ENCODE results near the gene NAA25. TPM values are rescaled to one million over a fixed set of nuclear protein-coding genes. Genes with fewer than 3 reads are reported as not detected.

NAA25 gene
- total and polyA plus RNA-seq, 2 of the 4 experiments (the other 2 are of a cell fraction), result 10.3 to 25.5 TPM

DNA sequence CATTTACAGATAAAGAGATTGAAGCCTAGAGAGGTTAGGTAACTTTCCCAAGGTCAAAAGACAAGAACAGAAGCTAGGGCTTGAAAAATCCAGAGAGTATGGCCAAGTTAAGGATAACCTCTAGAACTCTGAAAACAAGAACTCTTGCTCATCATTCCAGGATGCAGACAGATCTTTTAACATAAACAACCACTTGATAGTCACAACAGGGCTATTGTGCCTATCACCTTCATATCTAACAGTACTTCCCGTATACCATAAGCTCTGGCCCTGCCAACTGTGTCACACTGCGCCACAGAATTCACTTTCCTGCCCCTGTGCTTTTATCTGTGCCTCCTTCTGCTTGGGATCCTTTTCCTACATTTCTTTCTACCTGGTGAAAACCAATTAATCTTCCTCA, 77.1 kb downstream of the NAA25 start:
- no peak overlapping the region for H2AK5ac ChIP-seq (ENCODE audit: low read depth, low read length)
- no peak overlapping the region for H2AFZ ChIP-seq (replicated peaks; ENCODE audit: low read length, poor library complexity)
- no peak overlapping the region for H3K4me3 ChIP-seq (ENCODE audit: insufficient read depth, low read depth, low read length)
- no peak overlapping the region for H2AK9ac ChIP-seq (replicated peaks; ENCODE audit: low read depth, low read length, poor library complexity)
- H3K56ac ChIP-seq (ENCODE audit: extremely low read depth, insufficient read depth, low read length), result no peak overlapping the region
- TF ChIP-seq, protein P1, sequence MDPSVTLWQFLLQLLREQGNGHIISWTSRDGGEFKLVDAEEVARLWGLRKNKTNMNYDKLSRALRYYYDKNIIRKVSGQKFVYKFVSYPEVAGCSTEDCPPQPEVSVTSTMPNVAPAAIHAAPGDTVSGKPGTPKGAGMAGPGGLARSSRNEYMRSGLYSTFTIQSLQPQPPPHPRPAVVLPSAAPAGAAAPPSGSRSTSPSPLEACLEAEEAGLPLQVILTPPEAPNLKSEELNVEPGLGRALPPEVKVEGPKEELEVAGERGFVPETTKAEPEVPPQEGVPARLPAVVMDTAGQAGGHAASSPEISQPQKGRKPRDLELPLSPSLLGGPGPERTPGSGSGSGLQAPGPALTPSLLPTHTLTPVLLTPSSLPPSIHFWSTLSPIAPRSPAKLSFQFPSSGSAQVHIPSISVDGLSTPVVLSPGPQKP (IDR thresholded peaks at IDR 0.05; ENCODE audit: borderline replicate concordance, low read depth, low read length), result no peak
- TF ChIP-seq FOS (IDR thresholded peaks at IDR 0.05; ENCODE audit: low read depth, low read length) (no peak), NFE2L2 (IDR thresholded peaks at IDR 0.05; ENCODE audit: low read depth, low read length) (no peak), CEBPB (IDR thresholded peaks at IDR 0.05; ENCODE audit: low read depth, low read length) (no peak), MAFK (IDR thresholded peaks at IDR 0.05; ENCODE audit: low read depth, low read length) (no peak), CHD1 (IDR thresholded peaks at IDR 0.05; ENCODE audit: low read depth, low read length) (no peak), RAD21 (IDR thresholded peaks at IDR 0.05; ENCODE audit: low read length) (no peak), RFX5 (IDR thresholded peaks at IDR 0.05; ENCODE audit: low read depth, low read length) (no peak), BHLHE40 (IDR thresholded peaks at IDR 0.05; ENCODE audit: low read depth, low read length) (no peak), MXI1 (IDR thresholded peaks at IDR 0.05; ENCODE audit: borderline replicate concordance, low read depth, low read length) (no peak), SMC3 (IDR thresholded peaks at IDR 0.05; ENCODE audit: low read depth, low read length) (no peak)
- TF ChIP-seq, protein P2, sequence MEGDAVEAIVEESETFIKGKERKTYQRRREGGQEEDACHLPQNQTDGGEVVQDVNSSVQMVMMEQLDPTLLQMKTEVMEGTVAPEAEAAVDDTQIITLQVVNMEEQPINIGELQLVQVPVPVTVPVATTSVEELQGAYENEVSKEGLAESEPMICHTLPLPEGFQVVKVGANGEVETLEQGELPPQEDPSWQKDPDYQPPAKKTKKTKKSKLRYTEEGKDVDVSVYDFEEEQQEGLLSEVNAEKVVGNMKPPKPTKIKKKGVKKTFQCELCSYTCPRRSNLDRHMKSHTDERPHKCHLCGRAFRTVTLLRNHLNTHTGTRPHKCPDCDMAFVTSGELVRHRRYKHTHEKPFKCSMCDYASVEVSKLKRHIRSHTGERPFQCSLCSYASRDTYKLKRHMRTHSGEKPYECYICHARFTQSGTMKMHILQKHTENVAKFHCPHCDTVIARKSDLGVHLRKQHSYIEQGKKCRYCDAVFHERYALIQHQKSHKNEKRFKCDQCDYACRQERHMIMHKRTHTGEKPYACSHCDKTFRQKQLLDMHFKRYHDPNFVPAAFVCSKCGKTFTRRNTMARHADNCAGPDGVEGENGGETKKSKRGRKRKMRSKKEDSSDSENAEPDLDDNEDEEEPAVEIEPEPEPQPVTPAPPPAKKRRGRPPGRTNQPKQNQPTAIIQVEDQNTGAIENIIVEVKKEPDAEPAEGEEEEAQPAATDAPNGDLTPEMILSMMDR (conservative IDR thresholded peaks at IDR 0.05; ENCODE audit: low read depth, low read length), result no peak
- TF ChIP-seq, protein P3, sequence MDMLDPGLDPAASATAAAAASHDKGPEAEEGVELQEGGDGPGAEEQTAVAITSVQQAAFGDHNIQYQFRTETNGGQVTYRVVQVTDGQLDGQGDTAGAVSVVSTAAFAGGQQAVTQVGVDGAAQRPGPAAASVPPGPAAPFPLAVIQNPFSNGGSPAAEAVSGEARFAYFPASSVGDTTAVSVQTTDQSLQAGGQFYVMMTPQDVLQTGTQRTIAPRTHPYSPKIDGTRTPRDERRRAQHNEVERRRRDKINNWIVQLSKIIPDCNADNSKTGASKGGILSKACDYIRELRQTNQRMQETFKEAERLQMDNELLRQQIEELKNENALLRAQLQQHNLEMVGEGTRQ (IDR thresholded peaks at IDR 0.05; ENCODE audit: low read depth, low read length), result no peak
- H3K18ac ChIP-seq (ENCODE audit: low read depth, low read length), result no peak overlapping the region
- no peak overlapping the region for H3K4ac ChIP-seq (ENCODE audit: low read depth, low read length)
- H3K23ac ChIP-seq (ENCODE audit: low read depth, low read length), result no peak overlapping the region
- dilution Hi-C loops (cut with HindIII; ENCODE audit: low sequenced_read_pairs, unreplicated experiment) (no loop called here), intact Hi-C loops (cut with micrococcal nuclease) (no loop called here), in situ Hi-C loops (cut with MboI; ENCODE audit: low sequenced_read_pairs) (no loop called here)
- no peak overlapping the region for H3K27ac ChIP-seq (ENCODE audit: insufficient read depth, low read length)
- no peak overlapping the region for H4K5ac ChIP-seq (ENCODE audit: low read depth, low read length)
- ATAC-seq (ENCODE audit: low read depth) (no peak; the same call in 1 of the 2 replicates), DNase-seq (peak; percentile 37)
- 100% methylated on average over 1 of the region's 2 CpGs; no CpG with 5 or more reads in 1 of the 2 experiments for WGBS, 2 experiments (ENCODE audit: extremely low coverage in 2 of 2, insufficient read length in 1 of 2)
- no peaks in the 10 kb centered on the region for H3K27me3 ChIP-seq (ENCODE audit: control insufficient read depth, insufficient read depth, low read length)
- BruUV-seq (replicated peaks), result no TSS peak
- CTCF ChIA-PET, result no interaction called here
- peak overlapping the region; percentile 39 for H2BK5ac ChIP-seq (ENCODE audit: low read depth, low read length, poor library complexity, severe bottlenecking)
- no peak overlapping the region for H4K91ac ChIP-seq (ENCODE audit: insufficient read depth, low read depth, low read length)
- peaks cover 29% of the 10 kb centered on the region for H3K36me3 ChIP-seq (ENCODE audit: control insufficient read depth, insufficient read depth, low read length)
- no peak overlapping the region for H2BK20ac ChIP-seq (ENCODE audit: low read depth, low read length)
- H2BK120ac ChIP-seq (ENCODE audit: low read depth, low read length), result no peak overlapping the region
- no peaks in the 10 kb centered on the region for H3K9me3 ChIP-seq (ENCODE audit: control insufficient read depth, insufficient read depth, low read length)
- no peak overlapping the region for H3K4me2 ChIP-seq (ENCODE audit: low read depth, low read length)
- no peak overlapping the region for H3K9ac ChIP-seq (ENCODE audit: low read depth, low read length)
- 0 out of 2 replicates have a peak overlapping the region, but pooled peaks have one; percentile 44 for H3K14ac ChIP-seq (replicated peaks; ENCODE audit: low read depth, low read length)
- H4K8ac ChIP-seq (ENCODE audit: low read depth in 2 of 2, low read length in 2 of 2), result no peak overlapping the region
- H3K79me1 ChIP-seq (ENCODE audit: low read depth in 1 of 2, low read length in 2 of 2), result peaks cover 9 to 25% of the 10 kb centered on the region in 2 experiments; a peak in 3 of 4 replicates
- no peak overlapping the region for H2BK15ac ChIP-seq (ENCODE audit: low read depth, low read length)
- H3K9me1 ChIP-seq (ENCODE audit: insufficient read depth, low read length), result no peaks in the 10 kb centered on the region
- POLR2A ChIA-PET (ENCODE audit: unreplicated experiment), result no interaction called here
- H4K20me1 ChIP-seq (ENCODE audit: insufficient read depth, low read length), result peaks cover 3% of the 10 kb centered on the region; the same call in 1 of the 2 replicates
- 0 out of 2 replicates have a peak, but pooled peaks cover 2% of the 10 kb centered on the region for H3K4me1 ChIP-seq (ENCODE audit: control insufficient read depth, insufficient read depth, low read length)

Measured in IMR-90 (cell line).